Stimulated activated CD4-positive, alpha-beta T cell treated with anti-CD3 and anti-CD28 coated beads, Interleukin-1b, Interleukin-23, amount 100 ng/mL, for 24 hours (primary cell): Measurements from ENCODE around the gene SUMO3.

Experiments
- DNase-seq, 4 experiments: peaks; one replicate each; pipeline ENCODE4 v3.0.0-alpha.2; 2020; ENCODE audit warnings: low read depth in 4 of 4, low spot score in 1 of 4

SUMO3 gene

GRCh38 chr21:44804762-44805161 lies 13.1 kb downstream of the SUMO3 start:
- DNase-seq = no peak

GRCh38 chr21:44803651-44804050 lies 14.2 kb downstream of the SUMO3 start:
- DNase-seq = no peak

DNA sequence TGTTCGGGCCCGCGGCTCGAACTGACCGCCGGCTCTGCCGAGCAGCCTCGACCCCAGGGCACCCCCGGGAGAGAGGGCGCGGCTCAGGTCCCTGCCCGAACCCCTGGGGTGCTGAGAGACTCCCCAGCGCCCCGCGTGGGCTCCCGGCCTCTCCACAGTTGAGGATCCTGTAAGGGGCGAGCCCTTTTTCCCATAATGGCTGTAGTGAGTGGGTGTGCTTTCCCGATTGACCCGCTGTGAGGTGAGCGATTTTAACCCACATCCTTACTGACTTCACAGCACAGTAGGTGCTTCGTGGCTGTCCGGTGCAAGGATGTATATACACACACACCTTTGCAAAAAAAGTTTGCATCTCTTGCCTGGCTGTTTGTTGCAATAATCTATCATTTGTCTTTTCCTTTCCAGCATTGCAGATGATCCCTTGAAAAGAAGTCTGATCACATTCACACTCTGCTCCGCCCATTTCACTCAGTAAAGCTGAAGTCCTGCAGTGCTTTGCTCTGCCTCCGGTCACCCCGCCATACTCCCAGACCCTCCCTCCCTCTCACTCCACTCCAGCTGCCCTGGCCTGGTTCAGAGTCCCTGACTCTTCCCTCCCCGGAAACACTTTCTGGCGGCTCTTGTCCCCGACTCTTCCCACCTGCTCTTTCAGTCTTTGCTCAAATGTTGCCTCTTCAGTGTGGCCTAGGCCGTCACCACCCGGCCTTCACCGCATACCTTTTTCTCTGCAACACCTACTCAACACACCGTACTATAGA lies 15.3 kb downstream of the SUMO3 start:
- no peak for DNase-seq

DNA sequence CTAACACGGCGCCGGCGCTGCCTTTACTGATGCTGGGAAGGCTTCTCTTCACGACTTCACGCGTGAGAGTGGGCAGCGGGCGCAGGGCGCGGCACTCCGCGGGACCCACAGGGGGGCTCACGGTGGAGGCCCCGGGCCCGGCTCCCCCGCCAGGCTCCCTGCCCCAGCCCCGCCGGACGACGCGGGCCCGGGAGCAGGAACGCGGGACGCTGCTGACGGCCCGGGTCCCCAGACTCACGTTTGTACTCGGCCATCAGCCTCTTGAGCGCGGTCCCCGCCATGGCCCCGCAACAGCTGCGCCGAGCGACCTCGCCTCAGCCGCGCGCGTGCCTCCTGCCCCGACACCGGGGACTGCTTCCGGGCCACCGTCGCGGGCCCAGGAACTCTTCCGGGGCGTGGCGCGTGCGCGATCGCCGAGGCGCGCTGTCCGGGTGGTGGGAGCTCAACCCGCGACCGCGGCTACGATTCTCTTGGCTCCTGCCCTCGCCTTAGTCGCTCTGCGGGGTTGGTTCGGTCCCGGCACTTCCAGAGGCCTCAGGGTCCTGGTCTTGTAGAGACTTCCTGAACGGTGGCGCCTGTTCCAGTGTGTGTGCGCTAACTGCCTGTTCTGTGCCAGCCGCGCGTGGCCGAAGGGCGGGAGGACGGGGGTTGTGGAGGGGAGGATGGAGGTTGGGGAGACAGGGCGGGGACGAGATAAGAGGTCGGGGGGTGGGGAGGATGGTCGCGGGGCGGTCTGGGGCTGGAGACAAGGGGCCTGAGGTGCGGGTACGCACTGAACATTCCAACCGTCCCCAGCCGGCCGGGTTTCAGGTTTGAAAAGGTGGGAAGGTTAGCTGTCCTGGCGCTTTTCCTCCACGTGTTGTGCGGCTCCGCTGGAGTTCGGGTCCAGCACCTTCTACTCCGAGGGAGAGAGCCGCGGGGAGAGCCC lies 16.1 kb downstream of the SUMO3 start, which contains the start of gene UBE2G2:
Gene UBE2G2, minus strand, starts transcription at position 353 of the 928 bp plus-strand sequence. Its CDS starts 72 bp downstream, at position 281.
- DNase-seq = peak; percentile 71 to 81 (median 80)

DNA sequence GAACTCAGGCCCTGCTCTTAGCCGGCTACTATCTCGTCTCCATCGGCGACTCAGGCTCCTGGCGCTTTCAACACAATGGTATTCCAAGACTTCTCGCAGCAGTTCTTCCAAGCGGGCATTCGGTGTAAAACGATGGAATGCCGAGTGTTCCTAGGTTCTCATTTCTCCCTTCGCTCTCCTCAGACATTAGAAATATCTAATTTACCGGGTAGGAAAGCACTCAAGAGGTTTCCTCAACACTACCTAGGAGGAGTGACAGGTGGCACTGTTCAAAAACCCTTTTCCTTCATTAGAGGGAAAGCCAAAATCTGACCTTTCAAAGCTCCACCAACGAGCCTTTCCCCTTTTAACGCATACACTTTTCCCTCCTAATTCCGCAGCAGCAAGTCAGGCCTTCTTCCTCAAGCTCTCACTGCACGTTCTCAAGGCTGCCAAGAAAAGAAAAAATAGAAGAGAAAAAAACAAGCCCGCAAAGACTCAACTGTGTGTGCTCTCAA lies 16.8 kb downstream of the SUMO3 start:
- DNase-seq = peak in 1 of 4 experiments; percentile 9

- DNase-seq = no peak
Observed at GRCh38 chr21:44800103-44800502, 17.8 kb downstream of the SUMO3 start.

GRCh38 chr21:44799646-44800045 lies 18.2 kb downstream of the SUMO3 start:
- no peak for DNase-seq

- DNase-seq = no peak
Observed at GRCh38 chr21:44797775-44798174, 20.1 kb downstream of the SUMO3 start.

- DNase-seq = no peak
Observed at GRCh38 chr21:44795342-44795741, 22.5 kb downstream of the SUMO3 start.

DNA sequence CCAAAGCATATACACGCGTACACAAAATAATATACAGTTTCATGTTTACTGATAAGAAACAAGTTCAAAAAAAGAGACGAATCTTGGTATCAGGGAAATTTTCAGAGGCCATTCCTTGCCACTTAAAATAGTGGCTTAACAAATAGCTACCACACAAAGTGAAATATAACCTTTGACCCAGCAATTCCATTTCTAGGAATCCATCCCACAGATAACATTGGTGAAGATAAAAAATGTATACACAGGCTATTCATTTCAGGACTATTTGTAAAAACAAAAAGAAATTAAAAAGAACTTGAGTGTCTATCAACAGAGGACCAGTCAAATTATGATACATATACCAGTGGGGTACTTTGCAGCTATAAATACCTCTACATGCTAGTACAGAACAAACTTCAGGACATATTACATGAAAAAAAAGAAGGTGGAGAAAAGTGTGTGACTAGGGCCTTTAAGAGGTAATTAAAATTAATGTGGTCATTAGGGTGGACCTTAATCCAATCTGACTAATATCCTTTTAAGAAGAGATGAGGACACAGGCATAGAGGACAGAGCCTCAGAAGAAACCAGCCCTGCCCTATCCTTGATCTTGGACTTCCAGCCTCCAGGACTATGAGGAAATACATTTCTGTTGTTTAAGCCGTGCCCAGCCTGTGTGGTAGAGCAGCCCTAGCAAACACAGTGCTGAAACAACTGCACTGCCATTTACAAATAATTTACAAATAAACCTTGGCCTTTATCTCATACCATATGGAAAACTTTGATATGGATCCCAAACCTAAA lies 24.1 kb downstream of the SUMO3 start:
- DNase-seq = no peak

- no peak for DNase-seq
Observed at GRCh38 chr21:44792702-44793591, 24.9 kb downstream of the SUMO3 start.

DNA sequence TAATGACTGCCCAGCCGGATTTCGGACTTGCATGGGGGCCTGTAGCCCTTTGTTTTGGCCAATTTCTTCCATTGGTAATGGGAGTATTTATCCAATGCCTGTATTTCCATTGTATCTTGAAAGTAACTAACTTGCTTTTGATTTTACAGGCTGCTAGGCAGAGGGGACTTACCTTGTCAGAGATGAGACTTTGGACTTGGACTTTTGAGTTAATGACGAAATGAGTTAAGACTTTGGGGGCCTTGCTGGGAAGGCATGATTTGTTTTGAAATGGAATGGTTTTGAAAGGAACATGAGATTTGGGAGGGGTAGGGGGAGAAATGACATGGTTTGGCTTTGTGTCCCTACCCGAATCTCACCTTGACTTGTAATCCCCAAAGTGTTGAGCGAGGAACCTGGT lies 25.9 kb downstream of the SUMO3 start:
- DNase-seq = no peak

- DNase-seq = no peak
Observed at GRCh38 chr21:44791246-44791645, 26.6 kb downstream of the SUMO3 start.

GRCh38 chr21:44790368-44790767 lies 27.5 kb downstream of the SUMO3 start:
- no peak for DNase-seq

DNA sequence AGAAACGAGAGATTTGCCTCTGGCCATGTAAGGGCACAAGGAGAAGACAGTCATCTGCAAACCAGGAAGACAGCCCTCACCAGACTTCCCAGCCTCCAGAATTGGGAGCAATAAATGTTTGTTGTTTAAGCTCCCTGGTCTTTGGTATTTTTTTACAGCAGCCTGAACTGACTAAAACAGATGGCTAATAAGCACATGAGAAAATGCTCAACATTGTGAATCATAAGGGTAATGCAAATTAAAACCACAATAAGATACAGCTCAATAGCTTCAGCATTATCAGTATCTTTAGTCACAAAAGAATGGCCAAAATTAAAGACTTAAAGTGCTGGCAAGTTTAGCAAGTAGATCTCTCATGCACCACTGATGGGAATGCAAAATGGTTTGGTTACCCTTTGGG lies 28.0 kb downstream of the SUMO3 start:
- no peak for DNase-seq

GRCh38 chr21:44785620-44786335 lies 32.1 kb downstream of the SUMO3 start:
- no peak for DNase-seq

DNA sequence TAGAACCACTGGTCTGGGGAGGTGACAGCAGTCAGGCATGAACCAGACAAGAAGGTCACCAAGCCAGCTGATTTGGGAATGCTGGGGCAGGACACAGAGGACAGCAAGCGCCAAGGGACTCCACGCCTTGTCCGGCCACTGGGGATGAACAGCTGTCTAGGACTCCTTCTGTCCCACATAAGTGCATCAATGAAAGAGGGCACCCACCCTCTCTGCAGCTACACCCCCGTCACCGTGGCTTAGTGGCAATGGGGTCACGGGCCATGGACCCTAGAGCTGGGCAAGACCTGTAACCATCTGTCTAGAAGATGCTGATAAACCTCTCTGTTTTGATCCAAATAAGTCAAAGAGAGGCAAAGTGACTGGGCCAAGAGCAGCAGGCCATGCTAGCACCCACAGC lies 33.1 kb downstream of the SUMO3 start:
- DNase-seq = no peak

DNA sequence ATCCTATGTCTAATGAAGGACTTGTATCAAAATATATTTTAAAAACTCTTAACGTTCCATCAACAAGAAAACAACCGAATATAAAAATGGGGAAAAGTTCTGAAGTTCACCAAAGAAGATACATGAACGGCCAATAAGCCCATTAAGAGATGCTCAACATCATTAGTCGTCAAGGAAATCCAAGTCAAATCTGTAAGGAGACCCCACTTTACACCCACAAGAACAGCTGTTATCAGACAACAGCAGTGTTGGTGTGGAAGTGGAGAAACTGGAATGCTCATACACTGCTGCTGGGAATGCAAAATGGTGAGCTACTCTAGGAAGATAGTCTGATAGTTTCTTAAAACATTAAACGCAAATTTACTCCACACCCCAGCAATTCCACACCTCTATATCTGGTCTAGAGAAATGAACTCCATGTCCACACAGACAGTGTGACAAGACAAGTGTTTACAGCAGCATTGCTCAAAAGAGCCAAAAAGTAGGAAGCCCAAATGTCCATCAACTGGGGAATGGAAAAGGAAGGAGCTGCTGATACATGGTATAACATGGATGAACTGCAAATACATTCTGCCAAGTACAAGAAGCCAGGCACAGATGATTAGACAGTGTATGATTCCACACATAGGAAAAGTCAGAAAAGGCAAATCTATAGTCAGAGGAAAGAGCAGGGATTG lies 34.7 kb downstream of the SUMO3 start:
- no peak for DNase-seq
